Mesendoderm (in vitro differentiated cells): ENCODE results near the gene ANKRD55.
"Not testable (repeated sequence)": the region's sequence is repeated elsewhere in the genome, so short reads cannot be mapped to it uniquely, and the experiment has no call there.

ENCODE experiments used
- DNase-seq: peaks from one replicate; pipeline ENCODE4 v3.0.0; 2013
- H2AK5ac ChIP-seq: 2 replicates; pipeline ENCODE4 v1.6.1; 2013; ENCODE audit warnings: low read length, inconsistent platforms
- H2BK120ac ChIP-seq: 2 replicates; pipeline ENCODE4 v1.6.1; 2013; ENCODE audit warnings: low read depth, mild to moderate bottlenecking, low read length, moderate library complexity, mixed read lengths
- H2BK15ac ChIP-seq: replicated peaks from 2 replicates; pipeline ENCODE4 v1.6.1; 2013; ENCODE audit warnings: low read depth, mild to moderate bottlenecking, moderate library complexity
- H2BK5ac ChIP-seq: 2 replicates; pipeline ENCODE4 v1.6.1; 2013; ENCODE audit warnings: low read length, inconsistent platforms
- H3K18ac ChIP-seq: 2 replicates; pipeline ENCODE4 v1.6.1; 2013; ENCODE audit warnings: mild to moderate bottlenecking, low read length, mixed read lengths
- H3K23ac ChIP-seq: one replicate; pipeline ENCODE4 v1.6.1; 2013; ENCODE audit warnings: low read length
- H3K27ac ChIP-seq: 2 replicates; pipeline ENCODE4 v1.5.1; 2013; ENCODE audit warnings: low read depth, mild to moderate bottlenecking, inconsistent platforms, low read length, moderate library complexity
- H3K27me3 ChIP-seq: 2 replicates; pipeline ENCODE4 v1.6.1; 2013; ENCODE audit warnings: low read length, control low read depth, mild to moderate bottlenecking, inconsistent platforms; ENCODE audit not compliant: insufficient read depth, poor library complexity
- H3K36me3 ChIP-seq: 2 replicates; pipeline ENCODE4 v1.6.1; 2013; ENCODE audit warnings: low read length, inconsistent platforms; ENCODE audit not compliant: control insufficient read depth, insufficient read depth
- H3K4ac ChIP-seq: one replicate; pipeline ENCODE4 v1.6.1; 2013; ENCODE audit warnings: low read depth, mild to moderate bottlenecking, low read length, moderate library complexity
- H3K4me1 ChIP-seq: 2 replicates; pipeline ENCODE4 v1.6.1; 2013; ENCODE audit warnings: low read depth, low read length, inconsistent platforms; ENCODE audit not compliant: control insufficient read depth
- H3K4me2 ChIP-seq: 2 replicates; pipeline ENCODE4 v1.6.1; 2013; ENCODE audit warnings: low read length
- H3K4me3 ChIP-seq: 2 replicates; pipeline ENCODE4 v1.5.1; 2013; ENCODE audit warnings: mild to moderate bottlenecking, low read length
- H3K56ac ChIP-seq: one replicate; pipeline ENCODE4 v1.6.1; 2013; ENCODE audit warnings: low read length
- H3K79me1 ChIP-seq: 2 replicates; pipeline ENCODE4 v1.6.1; 2013; ENCODE audit warnings: low read length, inconsistent platforms
- H3K79me2 ChIP-seq: 2 replicates; pipeline ENCODE4 v1.6.1; 2013; ENCODE audit warnings: mild to moderate bottlenecking, low read length; ENCODE audit not compliant: control insufficient read depth, insufficient read depth
- H3K9ac ChIP-seq: 2 replicates; pipeline ENCODE4 v1.6.1; 2013; ENCODE audit warnings: low read length, inconsistent platforms
- H4K5ac ChIP-seq: one replicate; pipeline ENCODE4 v1.6.1; 2013; ENCODE audit warnings: low read length
- H4K8ac ChIP-seq: one replicate; pipeline ENCODE4 v1.6.1; 2013; ENCODE audit warnings: low read depth, mild to moderate bottlenecking, control low read depth, low read length, moderate library complexity
- WGBS: extraction: QIAGEN DNeasy Blood & Tissue Kit; methylation state at CpG from one replicate; pipeline ENCODE4 v1.1.7; 2013; ENCODE audit warnings: low lambda C conversion rate, missing lambda C conversion rate; ENCODE audit not compliant: insufficient coverage; ENCODE audit errors: extremely low coverage; 5-methylcytosine and 5-hydroxymethylcytosine counted together

Gene ANKRD55

DNA sequence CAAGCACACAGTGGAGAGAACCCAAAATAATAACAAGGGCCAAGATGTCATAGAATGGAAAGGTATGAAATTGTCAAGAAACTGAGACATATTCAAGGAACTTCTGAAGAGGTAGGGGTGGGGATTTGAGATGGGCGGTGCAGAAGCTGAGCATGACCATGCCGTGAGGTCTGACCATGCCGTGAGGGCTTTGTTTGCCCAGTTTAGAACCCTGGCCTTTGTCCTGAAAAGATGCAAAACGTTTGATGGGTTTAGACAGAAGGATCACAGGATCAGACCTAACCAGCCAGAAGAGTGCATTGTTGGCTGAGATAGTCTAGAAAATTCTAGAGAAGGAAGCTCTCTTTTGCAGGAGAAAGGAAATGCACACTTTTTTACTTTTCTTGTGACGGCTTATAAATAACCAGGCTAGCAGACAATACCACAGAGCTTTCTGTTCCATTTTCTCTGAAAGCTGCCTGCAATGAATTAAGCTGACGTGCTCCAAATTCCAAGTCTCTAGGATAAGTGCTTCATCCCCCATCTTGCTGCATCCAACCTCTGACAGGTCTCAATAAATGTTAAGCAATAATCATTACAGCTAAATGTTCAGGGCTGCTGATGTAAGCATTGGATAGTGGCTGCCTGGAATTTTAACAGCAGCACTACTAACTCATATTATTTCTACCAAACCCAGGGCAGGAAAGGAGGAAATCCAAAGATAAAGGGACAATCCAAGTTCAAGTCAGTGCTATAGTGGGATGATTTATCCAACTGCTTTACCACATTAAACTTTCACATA, 127.4 kb downstream of the ANKRD55 start:
- H2BK5ac ChIP-seq, result no peak overlapping the region
- peak overlapping the region; percentile 31 for H3K23ac ChIP-seq
- no peak overlapping the region for H2AK5ac ChIP-seq
- H3K27ac ChIP-seq, result no peak overlapping the region
- no peak overlapping the region for H3K4me2 ChIP-seq
- H2BK120ac ChIP-seq, result no peak overlapping the region
- no peaks in the 10 kb centered on the region for H3K79me2 ChIP-seq
- H3K36me3 ChIP-seq, result no peaks in the 10 kb centered on the region
- no peak overlapping the region for H3K4me3 ChIP-seq
- DNase-seq, result no peak
- no peak overlapping the region for H3K18ac ChIP-seq
- no peak overlapping the region for H3K56ac ChIP-seq
- H3K79me1 ChIP-seq, result no peaks in the 10 kb centered on the region
- H3K4ac ChIP-seq, result no peak overlapping the region
- no peaks in the 10 kb centered on the region for H3K27me3 ChIP-seq
- H4K5ac ChIP-seq, result no peak overlapping the region
- no peak overlapping the region for H2BK15ac ChIP-seq
- no peaks in the 10 kb centered on the region for H3K4me1 ChIP-seq
- WGBS, result no CpG with 5 or more reads among the region's 6 CpGs
- H4K8ac ChIP-seq, result no peak overlapping the region
- H3K9ac ChIP-seq, result no peak overlapping the region

- Histone ChIP-seq H3K79me1 (no peaks in the 10 kb centered on the region), H3K79me2 (no peaks in the 10 kb centered on the region), H2AK5ac (no peak overlapping the region), H4K8ac (no peak overlapping the region), H2BK120ac (no peak overlapping the region), H3K4me3 (no peak overlapping the region), H2BK15ac (no peak overlapping the region), H3K36me3 (no peaks in the 10 kb centered on the region), H2BK5ac (no peak overlapping the region), H3K27me3 (no peaks in the 10 kb centered on the region), H4K5ac (no peak overlapping the region), H3K27ac (no peak overlapping the region), H3K4ac (no peak overlapping the region), H3K18ac (no peak overlapping the region), H3K23ac (no peak overlapping the region), H3K9ac (no peak overlapping the region), H3K4me2 (no peak overlapping the region), H3K56ac (no peak overlapping the region), H3K4me1 (no peaks in the 10 kb centered on the region)
- no CpG with 5 or more reads among the region's 1 CpG for WGBS
- no peak for DNase-seq
Observed at GRCh38 chr5:56102889-56103288, 130.2 kb downstream of the ANKRD55 start.

GRCh38 chr5:56102207-56102606, 130.9 kb downstream of the ANKRD55 start:
- not testable (repeated sequence) for H3K4me3 ChIP-seq, H3K79me2 ChIP-seq, H3K4me2 ChIP-seq, H2BK120ac ChIP-seq, H3K18ac ChIP-seq, H3K4me1 ChIP-seq, DNase-seq, H4K5ac ChIP-seq, H2AK5ac ChIP-seq, H3K56ac ChIP-seq, H3K9ac ChIP-seq, H2BK5ac ChIP-seq, H3K27ac ChIP-seq, H3K4ac ChIP-seq, H3K36me3 ChIP-seq, H3K79me1 ChIP-seq, H3K27me3 ChIP-seq, H3K23ac ChIP-seq, H4K8ac ChIP-seq, H2BK15ac ChIP-seq
- WGBS, result no CpG with 5 or more reads among the region's 9 CpGs

DNA sequence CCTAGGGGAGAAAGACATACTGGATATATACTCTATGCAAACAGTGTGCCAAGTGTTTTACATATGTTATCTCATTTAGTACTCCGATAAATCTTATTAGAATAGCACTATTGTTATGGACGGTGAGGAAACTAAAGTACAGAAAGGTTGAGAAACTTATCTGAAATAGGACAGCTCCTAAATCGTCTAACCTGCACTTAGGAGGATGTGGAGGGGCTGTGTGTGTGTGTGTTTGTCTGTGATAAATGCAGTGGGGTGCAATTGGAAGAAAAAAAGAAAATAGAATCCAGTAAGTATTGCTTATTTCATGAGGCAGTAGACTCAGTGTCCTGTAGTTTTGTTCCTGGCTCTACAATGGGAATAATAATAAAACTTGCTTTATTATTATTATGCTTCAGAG, 131.9 kb downstream of the ANKRD55 start:
- Histone ChIP-seq H3K56ac (no peak overlapping the region), H3K27ac (no peak overlapping the region), H3K4ac (no peak overlapping the region), H3K23ac (no peak overlapping the region), H2BK15ac (no peak overlapping the region), H3K79me1 (no peaks in the 10 kb centered on the region), H4K5ac (no peak overlapping the region), H3K4me1 (no peaks in the 10 kb centered on the region), H2AK5ac (no peak overlapping the region), H3K4me2 (no peak overlapping the region), H2BK5ac (no peak overlapping the region), H3K79me2 (no peaks in the 10 kb centered on the region), H3K9ac (no peak overlapping the region), H3K27me3 (no peaks in the 10 kb centered on the region), H3K36me3 (no peaks in the 10 kb centered on the region), H3K18ac (no peak overlapping the region), H4K8ac (no peak overlapping the region), H2BK120ac (no peak overlapping the region), H3K4me3 (no peak overlapping the region)
- no peak for DNase-seq
- WGBS, result no CpG with 5 or more reads among the region's 3 CpGs

GRCh38 chr5:56100439-56101176, 132.5 kb downstream of the ANKRD55 start:
- Histone ChIP-seq H3K4me2 (no peak overlapping the region), H3K36me3 (no peaks in the 10 kb centered on the region), H3K9ac (no peak overlapping the region), H4K8ac (no peak overlapping the region), H2AK5ac (no peak overlapping the region), H3K23ac (no peak overlapping the region), H3K4me3 (no peak overlapping the region), H3K79me2 (no peaks in the 10 kb centered on the region), H3K27ac (no peak overlapping the region), H3K18ac (no peak overlapping the region), H3K79me1 (no peaks in the 10 kb centered on the region), H4K5ac (no peak overlapping the region), H3K27me3 (no peaks in the 10 kb centered on the region), H3K56ac (no peak overlapping the region), H3K4ac (no peak overlapping the region), H3K4me1 (no peaks in the 10 kb centered on the region), H2BK5ac (no peak overlapping the region), H2BK15ac (no peak overlapping the region), H2BK120ac (peak overlapping the region; percentile 78)
- DNase-seq, result no peak
- WGBS, result no CpG with 5 or more reads among the region's 3 CpGs
